ENCODE data around the gene BMPR1A. TPM values are rescaled to one million over a fixed set of nuclear protein-coding genes. Genes with fewer than 3 reads are reported as not detected.

The BMPR1A gene
- total and polyA plus RNA-seq, 9 of the 15 experiments (the other 6 are each of a cell fraction or from before 2014, with no cell fraction given): 1.6 to 17.5 (median 9.1) TPM

GRCh38 chr10:86755740-86756510, 494 bp upstream of the BMPR1A start (continued):
- no peak for TF ChIP-seq MLLT1 (IDR thresholded peaks at IDR 0.05)
- peak; percentile 72; the same call in 1 of the 2 replicates for TF ChIP-seq SUPT5H (IDR thresholded peaks at IDR 0.05)
- peak; percentile 65; the same call in 1 of the 2 replicates for TF ChIP-seq KAT7 (CRISPR knock-in tag; IDR thresholded peaks at IDR 0.05; ENCODE audit: borderline replicate concordance)
- TF ChIP-seq ZNF121 (CRISPR knock-in tag; conservative IDR thresholded peaks at IDR 0.05): no peak
- peak; percentile 40; the same call in 1 of the 2 replicates for TF ChIP-seq KDM2B (CRISPR knock-in tag; IDR thresholded peaks at IDR 0.05)
- TF ChIP-seq ZNF785 (CRISPR knock-in tag; IDR thresholded peaks at IDR 0.05): no peak
- TF ChIP-seq ARID4B (CRISPR knock-in tag; IDR thresholded peaks at IDR 0.05): 0 out of 2 replicates have a peak, but pooled peaks have one; percentile 51
- no peak for TF ChIP-seq NEUROD1 (IDR thresholded peaks at IDR 0.05; ENCODE audit: borderline replicate concordance, low read depth, low read length, partially characterized antibody)
- no peak for TF ChIP-seq SMARCE1 (IDR thresholded peaks at IDR 0.05)
- no peak for TF ChIP-seq ZBTB11 (CRISPR knock-in tag; IDR thresholded peaks at IDR 0.05)
- no peak for TF ChIP-seq ZNF184 (CRISPR knock-in tag; IDR thresholded peaks at IDR 0.05)

All from K562 (cell line).